Pancreas (tissue), 10 donors: ENCODE measurements around the gene SLC25A15. TPM values are rescaled to one million over a fixed set of nuclear protein-coding genes. Genes with fewer than 3 reads are reported as not detected.
"Not testable (repeated sequence)": the region's sequence is repeated elsewhere in the genome, so short reads cannot be mapped to it uniquely, and the experiment has no call there.

Experiments used
- ATAC-seq, 4 donors: fragments of 200-7000 bp; cut with Tn5 transposase; one replicate each; pipeline versions ENCODE4 v1.8.0 to v1.9.1; 2020; ENCODE audit warnings: mild to moderate bottlenecking in 4 of 4, moderate library complexity in 4 of 4
- DNase-seq, 6 donors: peaks; one replicate each; pipeline ENCODE4 v3.0.0-alpha.2; 2020
- FAIRE-seq: peaks from 2 replicates; lab custom pipeline; 2012; peaks lifted over from hg19 to GRCh38; lab: Jason Lieb, UNC
- H3K27ac ChIP-seq, 4 donors: fragments of 200-600 bp; sonication (generic); 1 replicate in 3 of 4; 2 replicates in 1 of 4; pipeline versions ENCODE4 v1.5.0 to v1.8.0; 2020
- H3K27me3 ChIP-seq, 4 donors: fragments of 200-600 bp; one replicate each; pipeline ENCODE4 v1.8.0; 2021
- H3K36me3 ChIP-seq, 3 donors: fragments of 200-600 bp; sonication (generic) in 1 of 3; one replicate each; pipeline versions ENCODE4 v1.5.0 to v1.8.0; 2020 to 2021
- H3K4me1 ChIP-seq, 3 donors: fragments of 200-600 bp; one replicate each; pipeline ENCODE4 v1.8.0; 2021
- H3K4me3 ChIP-seq, 4 donors: fragments of 200-600 bp; sonication (generic) in 2 of 4; one replicate each; pipeline versions ENCODE4 v1.5.0 to v1.8.0; 2020 to 2021
- H3K9me3 ChIP-seq, 4 donors: fragments of 200-600 bp; one replicate each; pipeline ENCODE4 v1.8.0; 2021
- WGBS, 2 donors: extraction: QIAGEN DNeasy Blood & Tissue Kit; methylation state at CpG; one replicate each; pipeline ENCODE4 v1.1.7; 2013; 5-methylcytosine and 5-hydroxymethylcytosine counted together
- intact Hi-C, 3 donors: fragments of 100-400 bp; cut with DNase I; formaldehyde crosslinking; loops; one replicate each; pipeline versions ENCODE4 v1.11.1 to v1.14.2; 2022
- polyA plus RNA-seq, 2 donors: library from polyadenylated mRNA; stranded (reverse); fragments of 200-250 nt; gene quantifications; one replicate each; pipeline ENCODE4 v1.2.3, GENCODE V29; 2013
- total RNA-seq, 6 donors: library from RNA; stranded (reverse); fragmentation: NEBNext Ultra II Directional in 4 of 6; extraction: Animal tissue kit (Norgen Biotek cat#: 25700) in 4 of 6; gene quantifications; one replicate each; pipeline versions ENCODE4 v1.2.1 to v1.2.4, GENCODE V29; 2021 to 2023
- TF ChIP-seq, protein P1 (sequence below), 4 donors: fragments of 200-600 bp; sonication (generic) in 3 of 4; IDR thresholded peaks; one replicate each; pipeline versions ENCODE4 v1.5.0 to v1.8.0; 2021; ENCODE audit warnings: antibody characterized with exemption in 4 of 4
- donor health status: healthy with polysubstance abuse.
- donor health status: DM: no; HTN: no; CAD: no; lungs with moderate emphysema.
- donor health status: DM: no; HTN: no; CAD: no.
- donor health status: control.
- donor health status: control.
- donor health status: Bipolar disorder and iron deficiency.
- donor health status: DM: yes; HTN: yes; CAD: no.
- donor health status: DM: no; HTN: no; CAD: no.
- donor health status: DM: no; HTN: no; CAD: no.
- donor health status: DM: yes; HTN: yes; CAD: no.

The SLC25A15 gene
- total and polyA plus RNA-seq, 8 donors: 4.4 to 35.9 (median 14.4) TPM

DNA sequence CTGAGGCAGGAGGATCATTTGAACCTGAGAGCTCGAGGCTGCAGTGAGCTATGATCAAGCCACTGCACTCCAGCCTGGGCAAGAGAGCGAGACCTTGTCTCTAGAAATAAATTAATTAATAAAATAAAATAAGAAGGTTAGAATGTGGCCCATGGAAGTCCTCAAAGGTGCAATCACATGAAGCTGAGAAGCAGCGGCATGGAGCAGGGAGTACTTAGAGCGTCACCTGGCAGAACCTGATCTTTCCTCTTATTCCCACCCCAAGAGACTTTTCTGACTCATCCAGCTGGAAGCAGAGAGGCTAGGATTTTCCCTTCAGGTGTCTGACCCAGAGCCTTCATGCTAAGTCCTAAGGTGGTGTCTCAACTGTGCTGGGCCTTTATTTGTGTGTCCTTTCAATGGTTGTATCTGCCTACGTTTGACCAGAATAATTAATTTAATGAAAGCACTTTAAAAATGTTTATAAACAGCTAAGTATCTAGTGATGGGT lies 9.6 kb upstream of the SLC25A15 start:
- Histone ChIP-seq H3K27ac (no peak overlapping the region), H3K36me3 (no peaks in the 10 kb centered on the region), H3K4me3 (no peak overlapping the region), H3K27me3 (no peaks in the 10 kb centered on the region), H3K9me3 (no peaks in the 10 kb centered on the region), H3K4me1 (no peaks in the 10 kb centered on the region)
- WGBS, 2 donors: 88 to 89% methylated on average over 5 of the region's 5 CpGs
- FAIRE-seq (no peak), DNase-seq (no peak), ATAC-seq (no peak)
- TF ChIP-seq, protein P1, sequence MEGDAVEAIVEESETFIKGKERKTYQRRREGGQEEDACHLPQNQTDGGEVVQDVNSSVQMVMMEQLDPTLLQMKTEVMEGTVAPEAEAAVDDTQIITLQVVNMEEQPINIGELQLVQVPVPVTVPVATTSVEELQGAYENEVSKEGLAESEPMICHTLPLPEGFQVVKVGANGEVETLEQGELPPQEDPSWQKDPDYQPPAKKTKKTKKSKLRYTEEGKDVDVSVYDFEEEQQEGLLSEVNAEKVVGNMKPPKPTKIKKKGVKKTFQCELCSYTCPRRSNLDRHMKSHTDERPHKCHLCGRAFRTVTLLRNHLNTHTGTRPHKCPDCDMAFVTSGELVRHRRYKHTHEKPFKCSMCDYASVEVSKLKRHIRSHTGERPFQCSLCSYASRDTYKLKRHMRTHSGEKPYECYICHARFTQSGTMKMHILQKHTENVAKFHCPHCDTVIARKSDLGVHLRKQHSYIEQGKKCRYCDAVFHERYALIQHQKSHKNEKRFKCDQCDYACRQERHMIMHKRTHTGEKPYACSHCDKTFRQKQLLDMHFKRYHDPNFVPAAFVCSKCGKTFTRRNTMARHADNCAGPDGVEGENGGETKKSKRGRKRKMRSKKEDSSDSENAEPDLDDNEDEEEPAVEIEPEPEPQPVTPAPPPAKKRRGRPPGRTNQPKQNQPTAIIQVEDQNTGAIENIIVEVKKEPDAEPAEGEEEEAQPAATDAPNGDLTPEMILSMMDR (IDR thresholded peaks at IDR 0.05): no peak
- intact Hi-C loops: no loop called here

DNA sequence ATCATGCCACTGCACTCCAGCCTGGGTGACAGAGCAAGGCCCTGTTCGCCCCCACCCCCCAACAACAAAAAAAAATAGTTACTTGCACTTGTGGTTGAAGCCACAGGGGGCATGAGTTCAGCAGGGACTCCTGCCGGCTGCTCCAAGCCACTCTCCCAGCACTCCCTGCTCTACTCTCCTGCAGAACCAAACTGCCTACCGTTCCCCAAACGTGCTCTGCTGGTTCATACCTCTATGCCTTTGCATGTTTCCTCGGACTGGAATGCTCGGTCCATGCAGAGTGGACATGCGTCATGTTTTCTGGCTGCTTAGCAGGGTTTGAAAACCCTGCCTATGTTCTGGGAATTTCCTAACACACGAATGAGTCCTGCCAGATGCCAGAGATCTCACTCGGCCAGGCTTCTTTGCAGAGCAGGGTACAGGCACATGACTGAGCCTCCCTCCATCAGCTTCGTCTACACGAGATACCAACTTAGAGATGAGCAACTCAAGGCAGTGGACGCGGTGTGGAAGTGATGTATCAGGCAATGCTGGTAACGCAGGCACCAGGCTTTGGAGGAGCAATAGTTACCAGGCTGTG lies 8.5 kb upstream of the SLC25A15 start:
- no peak overlapping the region for H3K27ac ChIP-seq
- intact Hi-C loops: no loop called here
- WGBS, 2 donors: 53% methylated on average over 13 to 14 of the region's 14 CpGs
- no peaks in the 10 kb centered on the region for H3K27me3 ChIP-seq
- ATAC-seq (no peak), FAIRE-seq (no peak), DNase-seq (no peak)
- no peak overlapping the region for H3K4me3 ChIP-seq
- no peaks in the 10 kb centered on the region for H3K9me3 ChIP-seq
- no peaks in the 10 kb centered on the region for H3K36me3 ChIP-seq
- H3K4me1 ChIP-seq: no peaks in the 10 kb centered on the region
- TF ChIP-seq, protein P1 (IDR thresholded peaks at IDR 0.05): no peak

DNA sequence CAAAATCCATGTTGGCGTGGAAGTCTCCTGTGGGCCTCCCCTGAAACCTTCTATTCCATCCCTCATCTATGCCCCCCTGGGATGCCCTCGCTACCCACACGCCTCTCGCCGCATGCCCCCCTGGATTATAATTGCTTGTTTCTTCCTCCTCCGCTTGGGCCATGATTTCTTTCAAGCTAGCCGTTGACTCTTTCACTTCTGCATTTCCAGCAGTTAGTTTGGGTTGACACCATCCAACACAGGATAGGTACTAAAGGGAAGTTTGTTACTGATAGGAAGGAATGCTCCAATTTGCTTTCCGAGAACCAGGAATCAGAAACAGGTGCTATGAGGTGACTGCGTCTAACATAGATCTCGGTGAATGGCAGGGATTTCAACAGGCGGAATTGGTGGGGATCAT lies 7.7 kb upstream of the SLC25A15 start:
- Histone ChIP-seq H3K27me3 (no peaks in the 10 kb centered on the region), H3K36me3 (no peaks in the 10 kb centered on the region), H3K9me3 (no peaks in the 10 kb centered on the region), H3K4me1 (no peaks in the 10 kb centered on the region), H3K4me3 (no peak overlapping the region), H3K27ac (no peak overlapping the region)
- WGBS, 2 donors: 91 to 92% methylated on average over 11 of the region's 11 CpGs
- DNase-seq (no peak), ATAC-seq (no peak), FAIRE-seq (no peak)
- TF ChIP-seq, protein P1 (IDR thresholded peaks at IDR 0.05): no peak
- intact Hi-C loops: no loop called here

DNA sequence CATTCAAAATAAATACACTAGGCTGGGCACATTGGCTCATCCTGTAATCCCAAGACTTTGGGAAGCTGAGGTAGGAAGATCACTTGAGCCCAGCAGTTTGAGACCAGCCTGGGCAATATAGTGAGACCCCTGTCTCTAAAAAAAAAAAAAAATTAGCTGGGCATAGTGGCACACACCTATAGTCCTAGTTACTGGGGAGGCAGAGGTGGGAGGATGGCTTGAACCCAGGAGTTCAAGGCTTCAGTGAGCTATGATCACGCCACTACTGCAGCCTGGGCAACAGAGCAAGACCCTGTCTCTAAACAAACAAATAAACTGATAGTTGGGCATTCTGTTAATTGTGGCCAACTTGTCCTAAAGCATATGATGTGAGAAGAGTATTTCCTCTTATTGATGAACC lies 6.4 kb upstream of the SLC25A15 start:
- H3K4me1 ChIP-seq, intact Hi-C loops, H3K4me3 ChIP-seq, H3K9me3 ChIP-seq, FAIRE-seq, ATAC-seq, H3K27ac ChIP-seq, H3K36me3 ChIP-seq, DNase-seq, H3K27me3 ChIP-seq: not testable (repeated sequence)
- WGBS, 2 donors: 95 to 96% methylated on average over 1 of the region's 1 CpG

DNA sequence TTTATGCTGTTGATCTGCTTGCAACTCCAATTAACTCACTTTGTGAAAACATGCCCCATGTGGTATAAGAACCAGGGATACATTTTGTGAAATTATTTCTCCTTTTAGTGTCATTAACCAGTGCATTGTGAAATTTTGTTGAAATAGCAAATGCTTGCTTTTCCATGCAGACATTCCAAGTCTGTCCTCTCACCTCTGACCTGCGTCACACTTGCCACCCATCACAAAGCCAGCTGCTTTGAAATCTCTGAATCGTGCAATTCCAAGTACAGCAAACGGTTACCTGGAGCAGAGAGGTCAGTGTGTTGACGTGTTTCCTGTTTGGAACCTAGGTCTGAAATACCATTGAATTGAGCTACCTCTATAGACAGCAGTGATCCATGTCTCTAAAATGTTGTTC lies 4.9 kb upstream of the SLC25A15 start:
- Histone ChIP-seq H3K36me3 (no peaks in the 10 kb centered on the region), H3K27ac (no peak overlapping the region), H3K4me1 (no peaks in the 10 kb centered on the region), H3K27me3 (no peaks in the 10 kb centered on the region), H3K9me3 (no peaks in the 10 kb centered on the region), H3K4me3 (no peak overlapping the region)
- intact Hi-C loops: no loop called here
- FAIRE-seq (no peak), ATAC-seq (no peak), DNase-seq (no peak)
- 77 to 84% methylated on average over 4 of the region's 4 CpGs for WGBS, 2 donors
- TF ChIP-seq, protein P1 (IDR thresholded peaks at IDR 0.05): no peak
